SK-N-SH (cell line): ENCODE results near the gene GTSF1L. TPM values are rescaled to one million over a fixed set of nuclear protein-coding genes. Genes with fewer than 3 reads are reported as not detected.

Experiments
- CTCF ChIA-PET: fragments of 300-600, 350-600 bp; formaldehyde crosslinking; extraction: SDS; loops from one replicate; lab custom pipeline; 2021; lab: Yijun Ruan, JAX
- POLR2A ChIA-PET: fragments of 350-600 bp; sonication (Branson Sonifier 250); formaldehyde crosslinking; extraction: SDS; loops from one replicate; lab custom pipeline; 2020; ENCODE audit warnings: antibody characterized with exemption, inconsistent platforms; lab: Yijun Ruan, JAX
- DNase-seq: peaks from one replicate; pipeline ENCODE4 v3.0.0; 2012
- H2AFZ ChIP-seq: fragments of 200-600 bp; sonication (generic); 2 replicates; pipeline ENCODE4 v1.8.1; 2016; ENCODE audit warnings: antibody characterized with exemption, mild to moderate bottlenecking, low read depth
- H3F3A ChIP-seq: fragments of 200-600 bp; sonication (generic); replicated peaks from 2 replicates; pipeline ENCODE3; 2016; ENCODE audit warnings: antibody characterized with exemption, mild to moderate bottlenecking; ENCODE audit not compliant: insufficient read depth
- H3K27ac ChIP-seq, 2 experiments: fragments of 200-500 bp in 1 of 2; fragments of 200-600 bp in 1 of 2; sonication (Bioruptor generic) in 1 of 2; sonication (generic), shearing (Covaris generic) in 1 of 2; 2 replicates each; pipeline versions ENCODE4 v1.5.1 to v1.6.1; 2014 to 2016; ENCODE audit warnings: low read depth in 2 of 2, inconsistent platforms in 1 of 2, low read length in 1 of 2, mild to moderate bottlenecking in 1 of 2, mixed read lengths in 1 of 2
- H3K27me3 ChIP-seq: fragments of 200-600 bp; sonication (generic), shearing (Covaris generic); 2 replicates; pipeline ENCODE4 v1.6.1; 2016; ENCODE audit warnings: mixed run types; ENCODE audit not compliant: insufficient read depth
- H3K36me3 ChIP-seq, 2 experiments: fragments of 200-500 bp in 1 of 2; fragments of 200-600 bp in 1 of 2; sonication (Bioruptor generic) in 1 of 2; sonication (generic) in 1 of 2; replicated peaks in 1 of 2; 2 replicates each; pipeline versions ENCODE3 to v1.5.1; 2014 to 2016; ENCODE audit warnings: low read length in 1 of 2, mild to moderate bottlenecking in 1 of 2; ENCODE audit not compliant: insufficient read depth in 2 of 2, control insufficient read depth in 1 of 2
- H3K4me1 ChIP-seq, 2 experiments: fragments of 200-500 bp in 1 of 2; fragments of 200-600 bp in 1 of 2; sonication (Bioruptor generic) in 1 of 2; sonication (generic), shearing (Covaris generic) in 1 of 2; 2 replicates each; pipeline versions ENCODE4 v1.5.1 to v1.6.1; 2014 to 2016; ENCODE audit warnings: low read depth in 1 of 2, low read length in 1 of 2, mixed run types in 1 of 2; ENCODE audit not compliant: insufficient read depth in 2 of 2, control insufficient read depth in 1 of 2
- H3K4me2 ChIP-seq: fragments of 200-600 bp; sonication (generic), shearing (Covaris generic); 2 replicates; pipeline ENCODE4 v1.6.1; 2017; ENCODE audit warnings: mixed run types
- H3K4me3 ChIP-seq, 2 experiments: fragments of 200-500 bp in 1 of 2; fragments of 200-600 bp in 1 of 2; sonication (Bioruptor generic) in 1 of 2; sonication (generic), shearing (Covaris generic) in 1 of 2; 2 replicates each; pipeline versions ENCODE4 v1.5.1 to v1.8.1; 2014 to 2016; ENCODE audit warnings: low read depth in 2 of 2, inconsistent platforms in 1 of 2, low read length in 1 of 2, mild to moderate bottlenecking in 1 of 2, mixed read lengths in 1 of 2, moderate library complexity in 1 of 2
- H3K79me2 ChIP-seq: fragments of 200-600 bp; sonication (generic); 2 replicates; pipeline ENCODE4 v1.8.1; 2017; ENCODE audit warnings: mild to moderate bottlenecking; ENCODE audit not compliant: insufficient read depth
- H3K9ac ChIP-seq: fragments of 200-600 bp; sonication (generic); 2 replicates; pipeline ENCODE4 v1.6.1; 2017; ENCODE audit warnings: mixed run types
- H3K9me2 ChIP-seq: fragments of 200-600 bp; sonication (generic); 2 replicates; pipeline ENCODE4 v1.6.1; 2017; ENCODE audit warnings: mixed run types
- H3K9me3 ChIP-seq: fragments of 200-600 bp; sonication (generic); 2 replicates; pipeline ENCODE4 v1.6.1; 2017; ENCODE audit warnings: mixed run types, mild to moderate bottlenecking, moderate library complexity
- H4K20me1 ChIP-seq: fragments of 200-600 bp; sonication (generic); 2 replicates; pipeline ENCODE4 v1.6.1; 2017; ENCODE audit warnings: mild to moderate bottlenecking, mixed run types; ENCODE audit not compliant: insufficient read depth
- ELF1 ChIP-seq: IDR thresholded peaks from 2 replicates; pipeline ENCODE4 v1.4.0; 2012
- FOXJ3 ChIP-seq: sonication (generic); formaldehyde crosslinking; IDR thresholded peaks from 2 replicates; pipeline ENCODE4 v1.5.1; 2020; ENCODE audit warnings: mild to moderate bottlenecking, missing genetic modification reagents
- JUND ChIP-seq: IDR thresholded peaks from 2 replicates; pipeline ENCODE4 v1.4.0; 2012
- NFIC ChIP-seq: IDR thresholded peaks from 2 replicates; pipeline ENCODE4 v1.4.0; 2012; ENCODE audit warnings: borderline replicate concordance
- RCOR1 ChIP-seq: fragments of 150-350 bp; IDR thresholded peaks from 2 replicates; pipeline ENCODE4 v1.6.1; 2017; ENCODE audit warnings: antibody characterized with exemption, low read length
- RFX5 ChIP-seq: IDR thresholded peaks from 2 replicates; pipeline ENCODE4 v1.6.1; 2012; ENCODE audit warnings: mild to moderate bottlenecking, improper control_type of control experiment, low read length
- SMC3 ChIP-seq: IDR thresholded peaks from 2 replicates; pipeline ENCODE4 v1.6.1; 2012; ENCODE audit warnings: low read depth, low read length, improper control_type of control experiment
- YY1 ChIP-seq: IDR thresholded peaks from 2 replicates; pipeline ENCODE4 v1.4.0; 2012; ENCODE audit warnings: low read depth, mild to moderate bottlenecking
- WGBS: methylation state at CpG from one replicate; pipeline ENCODE4 v1.1.6; 2017; ENCODE audit warnings: low lambda C conversion rate; 5-methylcytosine and 5-hydroxymethylcytosine counted together
- polyA plus RNA-seq, 3 experiments: library from polyadenylated mRNA; depleted of rRNA; stranded (reverse); fragments of >200 nt; gene quantifications; 2 replicates each; pipeline ENCODE4 v1.2.3, GENCODE V29; 2012
- TF ChIP-seq, protein P1 (sequence below): IDR thresholded peaks from 2 replicates; pipeline ENCODE4 v1.6.1; 2012; ENCODE audit warnings: mild to moderate bottlenecking, low read depth, low read length, moderate library complexity
- TF ChIP-seq, protein P2 (sequence below): IDR thresholded peaks from 2 replicates; pipeline ENCODE4; 2012
- TF ChIP-seq, protein P3 (sequence below): fragments of 200-600 bp; sonication (generic); IDR thresholded peaks from 2 replicates; pipeline ENCODE4 v1.6.1; 2017; ENCODE audit warnings: antibody characterized with exemption, mild to moderate bottlenecking, moderate library complexity

The GTSF1L gene
- polyA plus RNA-seq, 1 of the 3 experiments (the other 2 are of a cell fraction), result not detected

DNA sequence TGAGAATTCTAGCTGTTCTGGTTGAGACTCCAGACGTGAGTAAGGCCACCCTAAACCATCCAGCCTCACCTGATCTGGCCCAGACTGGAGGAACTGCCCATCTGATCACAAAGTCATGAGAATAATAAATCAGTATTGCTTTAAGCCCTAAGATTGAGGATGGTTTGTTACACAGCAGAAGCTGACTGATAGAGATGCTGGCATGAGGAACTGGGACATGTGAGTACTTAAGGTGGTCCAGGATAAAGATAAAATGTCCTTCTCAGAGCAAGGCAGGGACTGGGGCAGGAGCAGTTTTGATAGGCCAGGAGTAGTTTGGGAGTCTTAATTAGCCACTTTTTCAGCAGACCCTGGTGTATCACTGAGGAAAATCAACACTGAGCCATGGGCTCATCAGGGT, 6.8 kb downstream of the GTSF1L start:
- Histone ChIP-seq H3K27ac (no peak overlapping the region), H3K4me3 (no peak overlapping the region), H3K36me3 (peaks cover 0 to 3% of the 10 kb centered on the region in 2 experiments), H3K79me2 (no peaks in the 10 kb centered on the region), H3K9me2 (no peaks in the 10 kb centered on the region), H3K27me3 (no peaks in the 10 kb centered on the region), H3K9me3 (no peaks in the 10 kb centered on the region), H3K4me2 (no peak overlapping the region), H2AFZ (no peak overlapping the region), H3K4me1 (peaks cover 0 to 15% of the 10 kb centered on the region in 2 experiments; a peak in 1 of 4 replicates), H4K20me1 (no peaks in the 10 kb centered on the region), H3F3A (no peaks in the 10 kb centered on the region), H3K9ac (no peak overlapping the region)
- no peak for DNase-seq
- TF ChIP-seq FOXJ3 (CRISPR knock-in tag) (no peak), RFX5 (no peak), ELF1 (no peak), YY1 (no peak), SMC3 (no peak), NFIC (no peak), RCOR1 (no peak), JUND (no peak)
- TF ChIP-seq, protein P1, sequence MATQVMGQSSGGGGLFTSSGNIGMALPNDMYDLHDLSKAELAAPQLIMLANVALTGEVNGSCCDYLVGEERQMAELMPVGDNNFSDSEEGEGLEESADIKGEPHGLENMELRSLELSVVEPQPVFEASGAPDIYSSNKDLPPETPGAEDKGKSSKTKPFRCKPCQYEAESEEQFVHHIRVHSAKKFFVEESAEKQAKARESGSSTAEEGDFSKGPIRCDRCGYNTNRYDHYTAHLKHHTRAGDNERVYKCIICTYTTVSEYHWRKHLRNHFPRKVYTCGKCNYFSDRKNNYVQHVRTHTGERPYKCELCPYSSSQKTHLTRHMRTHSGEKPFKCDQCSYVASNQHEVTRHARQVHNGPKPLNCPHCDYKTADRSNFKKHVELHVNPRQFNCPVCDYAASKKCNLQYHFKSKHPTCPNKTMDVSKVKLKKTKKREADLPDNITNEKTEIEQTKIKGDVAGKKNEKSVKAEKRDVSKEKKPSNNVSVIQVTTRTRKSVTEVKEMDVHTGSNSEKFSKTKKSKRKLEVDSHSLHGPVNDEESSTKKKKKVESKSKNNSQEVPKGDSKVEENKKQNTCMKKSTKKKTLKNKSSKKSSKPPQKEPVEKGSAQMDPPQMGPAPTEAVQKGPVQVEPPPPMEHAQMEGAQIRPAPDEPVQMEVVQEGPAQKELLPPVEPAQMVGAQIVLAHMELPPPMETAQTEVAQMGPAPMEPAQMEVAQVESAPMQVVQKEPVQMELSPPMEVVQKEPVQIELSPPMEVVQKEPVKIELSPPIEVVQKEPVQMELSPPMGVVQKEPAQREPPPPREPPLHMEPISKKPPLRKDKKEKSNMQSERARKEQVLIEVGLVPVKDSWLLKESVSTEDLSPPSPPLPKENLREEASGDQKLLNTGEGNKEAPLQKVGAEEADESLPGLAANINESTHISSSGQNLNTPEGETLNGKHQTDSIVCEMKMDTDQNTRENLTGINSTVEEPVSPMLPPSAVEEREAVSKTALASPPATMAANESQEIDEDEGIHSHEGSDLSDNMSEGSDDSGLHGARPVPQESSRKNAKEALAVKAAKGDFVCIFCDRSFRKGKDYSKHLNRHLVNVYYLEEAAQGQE, result no peak
- TF ChIP-seq, protein P2, sequence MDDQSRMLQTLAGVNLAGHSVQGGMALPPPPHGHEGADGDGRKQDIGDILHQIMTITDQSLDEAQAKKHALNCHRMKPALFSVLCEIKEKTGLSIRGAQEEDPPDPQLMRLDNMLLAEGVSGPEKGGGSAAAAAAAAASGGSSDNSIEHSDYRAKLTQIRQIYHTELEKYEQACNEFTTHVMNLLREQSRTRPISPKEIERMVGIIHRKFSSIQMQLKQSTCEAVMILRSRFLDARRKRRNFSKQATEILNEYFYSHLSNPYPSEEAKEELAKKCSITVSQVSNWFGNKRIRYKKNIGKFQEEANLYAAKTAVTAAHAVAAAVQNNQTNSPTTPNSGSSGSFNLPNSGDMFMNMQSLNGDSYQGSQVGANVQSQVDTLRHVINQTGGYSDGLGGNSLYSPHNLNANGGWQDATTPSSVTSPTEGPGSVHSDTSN, result no peak
- CTCF ChIA-PET, result interaction anchor here (1.3 kb wide), 1 partner anchor 9 kb away, joined by 3 read pairs; no protein-coding TSS in a partner anchor
- WGBS, result 89% methylated on average over 1 of the region's 1 CpG
- POLR2A ChIA-PET, result no interaction called here

DNA sequence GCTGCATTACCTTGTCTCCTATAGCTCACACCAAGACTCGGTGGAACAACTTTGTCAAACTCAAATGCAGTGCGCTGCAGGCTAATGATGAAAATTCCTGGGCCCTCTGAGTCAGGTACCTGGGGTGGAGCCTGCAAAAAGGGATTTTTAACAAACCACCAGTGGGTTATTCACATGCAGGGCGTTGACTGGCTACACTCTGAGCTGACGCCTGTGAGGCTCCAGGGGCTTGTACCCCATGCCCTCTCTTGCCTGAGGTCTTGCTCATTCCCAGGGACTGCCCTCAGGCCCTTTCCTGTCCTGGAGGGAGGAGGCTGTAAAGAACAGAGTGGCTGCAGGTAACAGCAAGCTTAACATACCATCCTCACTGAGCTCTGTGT, 9.2 kb downstream of the GTSF1L start:
- Histone ChIP-seq H2AFZ (no peak overlapping the region), H3K9me2 (no peaks in the 10 kb centered on the region), H3K9me3 (no peaks in the 10 kb centered on the region), H3K4me3 (no peak overlapping the region), H3K27ac (no peak overlapping the region), H3K27me3 (no peaks in the 10 kb centered on the region), H3K9ac (no peak overlapping the region), H3F3A (no peaks in the 10 kb centered on the region), H3K36me3 (peaks cover 0 to 3% of the 10 kb centered on the region in 2 experiments)
- ChIA-PET POLR2A (no interaction called here), CTCF (interaction anchor here (1.2 to 1.8 kb wide), 3 partner anchors 26 to 179 kb away, joined by 3 to 7 read pairs (median 3); no protein-coding TSS in a partner anchor)
- TF ChIP-seq, protein P2, result no peak
- TF ChIP-seq, protein P3, sequence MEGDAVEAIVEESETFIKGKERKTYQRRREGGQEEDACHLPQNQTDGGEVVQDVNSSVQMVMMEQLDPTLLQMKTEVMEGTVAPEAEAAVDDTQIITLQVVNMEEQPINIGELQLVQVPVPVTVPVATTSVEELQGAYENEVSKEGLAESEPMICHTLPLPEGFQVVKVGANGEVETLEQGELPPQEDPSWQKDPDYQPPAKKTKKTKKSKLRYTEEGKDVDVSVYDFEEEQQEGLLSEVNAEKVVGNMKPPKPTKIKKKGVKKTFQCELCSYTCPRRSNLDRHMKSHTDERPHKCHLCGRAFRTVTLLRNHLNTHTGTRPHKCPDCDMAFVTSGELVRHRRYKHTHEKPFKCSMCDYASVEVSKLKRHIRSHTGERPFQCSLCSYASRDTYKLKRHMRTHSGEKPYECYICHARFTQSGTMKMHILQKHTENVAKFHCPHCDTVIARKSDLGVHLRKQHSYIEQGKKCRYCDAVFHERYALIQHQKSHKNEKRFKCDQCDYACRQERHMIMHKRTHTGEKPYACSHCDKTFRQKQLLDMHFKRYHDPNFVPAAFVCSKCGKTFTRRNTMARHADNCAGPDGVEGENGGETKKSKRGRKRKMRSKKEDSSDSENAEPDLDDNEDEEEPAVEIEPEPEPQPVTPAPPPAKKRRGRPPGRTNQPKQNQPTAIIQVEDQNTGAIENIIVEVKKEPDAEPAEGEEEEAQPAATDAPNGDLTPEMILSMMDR, result no peak
- TF ChIP-seq, all 33 proteins: peak for 0
- DNase-seq, result no peak
- Histone ChIP-seq H3K4me2 (no peak overlapping the region), H4K20me1 (no peaks in the 10 kb centered on the region), H3K79me2 (no peaks in the 10 kb centered on the region), H3K4me1 (peaks cover 0 to 3% of the 10 kb centered on the region in 2 experiments; a peak in 1 of 4 replicates)
- WGBS, result 95% methylated on average over 3 of the region's 4 CpGs
